ENCODE results near the gene CHAT.

The CHAT gene

DNA sequence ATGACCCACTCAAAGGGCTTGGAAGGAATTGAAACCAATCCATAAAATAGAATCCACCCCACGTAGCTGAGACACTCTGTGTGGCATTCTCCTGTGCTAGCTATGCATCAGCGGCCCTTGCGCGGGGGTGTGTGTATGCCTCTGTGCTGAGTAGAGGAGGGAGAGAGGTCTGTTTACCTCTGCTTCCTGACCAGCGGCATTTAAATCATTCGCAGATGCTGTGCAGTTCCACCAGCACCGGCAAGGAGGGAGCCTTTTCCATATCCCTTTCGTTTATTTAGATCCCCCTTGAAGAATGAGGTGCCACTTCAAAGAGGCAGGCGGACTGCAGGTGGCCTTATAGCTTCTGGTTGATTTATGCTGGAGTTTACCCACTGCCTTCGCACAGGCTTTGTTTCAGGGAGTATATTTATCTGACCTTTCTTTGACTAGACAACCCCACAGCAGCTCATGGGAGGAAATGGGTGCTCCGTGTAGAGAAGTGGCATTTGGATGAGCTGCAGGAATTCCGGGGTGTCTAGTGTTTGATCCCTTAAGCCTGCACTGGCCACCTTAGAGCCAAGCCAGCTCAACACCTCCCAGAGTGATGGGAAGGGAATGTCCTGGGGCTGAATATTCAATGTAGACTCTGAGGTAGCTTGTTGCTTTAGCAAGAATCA is 77.0 kb downstream of the CHAT start:
- no peak for DNase-seq

DNA sequence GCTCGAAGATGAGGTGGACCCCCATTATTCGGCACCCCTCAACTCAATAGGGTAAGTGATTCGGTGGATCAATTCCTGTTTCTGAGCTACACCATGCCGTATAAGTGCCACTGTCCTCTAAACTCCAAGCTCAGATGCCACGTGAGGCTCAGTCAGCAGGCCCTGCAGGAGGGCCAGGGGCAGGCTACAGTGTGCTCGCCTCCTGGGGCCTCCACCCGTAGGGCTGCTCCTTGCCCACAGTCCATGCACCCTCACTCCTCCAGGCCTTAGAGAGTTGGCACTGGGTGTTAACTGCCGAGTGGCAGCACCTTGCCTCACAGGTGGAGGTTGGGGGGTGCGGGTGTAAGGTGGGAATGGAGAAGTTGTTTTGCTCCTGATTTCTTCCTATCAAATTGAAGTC is 77.8 kb downstream of the CHAT start:
- DNase-seq, result no peak

DNA sequence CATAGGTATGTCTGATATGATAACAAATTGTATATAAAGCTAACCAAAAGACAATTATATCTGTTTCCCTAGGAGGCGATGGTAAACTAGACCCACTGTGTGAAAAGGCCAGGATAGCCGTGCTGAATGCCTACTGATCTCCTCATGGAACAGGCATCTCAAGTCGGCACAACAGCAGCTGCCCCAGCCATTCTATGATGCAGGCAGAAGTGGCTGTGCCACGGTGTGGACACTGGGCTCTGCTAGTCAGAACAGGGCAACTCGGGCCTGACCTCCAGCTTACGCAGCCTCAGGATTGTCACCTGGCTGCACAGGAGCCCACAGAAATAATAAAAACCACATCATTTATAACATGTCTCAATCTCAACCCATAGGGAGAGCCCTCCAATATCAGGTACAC is 80.6 kb downstream of the CHAT start:
- DNase-seq, result no peak

DNA sequence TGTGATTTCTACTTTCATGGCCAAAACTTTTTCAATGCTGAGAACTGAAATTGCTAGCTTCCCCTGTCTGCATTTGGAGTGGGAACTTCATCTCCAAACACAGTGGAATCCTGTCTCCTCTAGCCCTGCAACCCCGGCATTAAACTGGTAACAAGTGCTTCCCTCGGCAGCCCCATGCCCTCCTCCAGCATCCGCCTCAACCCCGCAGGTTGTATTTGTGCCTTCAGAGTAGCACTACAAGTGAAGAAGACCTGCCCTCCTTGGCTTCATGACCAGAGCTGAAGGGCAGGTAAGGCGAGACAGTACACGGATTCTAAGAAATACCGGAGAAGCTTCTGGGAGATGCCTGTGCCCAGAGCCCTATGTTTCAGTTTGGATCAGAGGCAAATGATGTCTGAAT is 82.5 kb downstream of the CHAT start:
- no peak for DNase-seq

DNA sequence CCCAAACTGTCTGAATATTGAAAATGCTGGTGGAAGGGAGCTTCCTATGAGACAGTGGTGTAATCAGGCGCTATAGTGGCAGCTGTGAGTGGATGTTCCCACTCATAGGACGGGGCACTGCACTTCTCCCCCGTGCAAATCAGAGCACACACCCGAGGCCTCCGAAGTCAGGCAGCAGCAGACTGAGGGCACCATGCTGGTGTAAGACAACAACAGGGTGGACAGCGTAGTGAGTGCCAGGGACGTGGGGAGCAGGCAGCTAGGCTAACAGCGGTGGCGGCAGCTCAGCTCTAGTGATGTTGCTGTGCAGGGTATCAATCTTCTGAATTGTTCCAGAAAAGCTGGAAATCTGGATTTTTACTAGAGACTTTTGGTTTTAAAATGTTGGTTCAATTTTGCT is 84.8 kb downstream of the CHAT start:
- no peak for DNase-seq

GRCh38 chr10:49700211-49700610 is 86.4 kb downstream of the CHAT start:
- DNase-seq, result no peak

DNA sequence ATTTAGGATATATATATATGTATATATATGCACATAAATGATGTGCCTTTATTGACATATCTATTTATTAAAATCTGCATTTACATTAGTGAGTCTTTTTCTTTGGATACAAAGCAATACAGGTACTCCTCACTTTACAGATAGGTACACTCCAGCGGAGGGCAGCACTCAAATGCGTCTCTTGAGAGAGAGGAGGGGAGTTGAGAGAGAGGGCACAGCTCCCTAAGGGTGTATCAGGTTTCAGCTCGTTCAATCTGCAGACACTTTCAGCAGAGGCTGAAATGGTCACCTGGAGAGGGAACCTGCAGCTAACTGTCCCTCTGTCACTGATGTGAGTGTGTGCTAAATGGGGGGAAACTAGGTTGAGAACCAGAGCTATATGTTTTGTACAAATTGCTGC is 87.2 kb downstream of the CHAT start:
- no peak for DNase-seq

DNA sequence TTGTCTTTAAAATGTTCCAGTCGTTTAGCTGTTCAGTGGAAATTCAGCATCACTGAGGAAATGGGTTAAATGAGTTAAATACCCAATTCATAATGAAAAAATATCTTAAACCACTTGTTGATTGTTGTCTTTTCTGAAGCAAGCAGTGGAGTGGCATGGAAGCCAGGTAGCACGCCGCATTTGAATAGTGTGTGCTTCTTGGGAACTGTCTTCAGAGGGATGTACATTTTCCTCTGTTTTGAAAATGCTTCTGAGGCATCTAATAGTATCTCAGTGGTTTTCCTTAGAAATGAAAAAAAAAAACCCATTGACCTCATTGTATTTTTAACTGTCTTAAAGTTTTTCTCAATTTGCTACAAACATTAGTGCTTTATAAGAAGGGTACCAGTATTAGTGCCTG is 93.7 kb downstream of the CHAT start:
- DNase-seq, result no peak

GRCh38 chr10:49709934-49710333 is 96.1 kb downstream of the CHAT start:
- no peak for DNase-seq

DNA sequence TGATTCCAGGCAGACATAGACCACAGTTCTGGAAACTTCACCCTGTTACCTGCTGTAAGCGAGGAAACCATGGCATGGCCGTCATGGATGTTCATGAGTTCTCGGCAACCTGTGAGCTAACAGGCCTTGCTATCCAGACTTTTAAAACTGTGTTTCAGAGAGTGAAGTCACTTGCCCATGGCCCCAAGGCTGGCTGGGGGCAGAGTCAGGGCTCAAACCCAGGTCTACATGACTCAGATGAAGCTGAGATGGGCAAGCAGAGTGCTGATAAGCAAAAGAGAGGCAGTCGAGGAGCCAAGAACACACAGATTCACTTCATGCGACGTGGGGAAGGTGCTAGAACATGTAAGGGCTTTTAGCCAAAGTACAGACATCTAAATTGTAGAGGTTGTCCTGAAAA is 97.1 kb downstream of the CHAT start:
- no peak for DNase-seq

DNA sequence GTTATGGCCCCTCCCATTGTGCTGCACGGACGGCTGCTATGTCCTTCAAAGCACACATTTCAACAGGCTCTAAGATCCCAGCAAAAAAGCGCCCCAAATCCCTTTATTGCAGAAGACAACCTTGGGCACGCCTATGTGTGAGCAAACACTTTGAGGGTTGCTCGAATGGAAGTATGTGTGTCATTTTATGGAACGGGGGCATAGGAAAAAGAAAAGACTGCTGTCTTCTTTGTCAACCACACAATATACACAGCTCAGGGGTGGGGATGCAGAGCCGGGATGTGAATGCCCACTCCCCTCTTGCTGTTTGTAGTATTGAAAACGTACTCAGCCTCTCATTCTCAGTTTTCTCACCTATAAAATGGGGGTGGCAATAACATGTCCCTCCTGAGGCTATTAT is 97.6 kb downstream of the CHAT start:
- no peak for DNase-seq

- no peak for DNase-seq
These were observed 99.4 kb downstream of the CHAT start for GRCh38 chr10:49713266-49713665.

Data from activated CD8-positive, alpha-beta memory T cell treated with anti-CD3 and anti-CD28 coated beads, Interleukin-2, amount 50 U/mL, for 48 hours (primary cell).